ENCODE results near the gene TTL. TPM values are rescaled to one million over a fixed set of nuclear protein-coding genes. Genes with fewer than 3 reads are reported as not detected.
A peak's percentile ranks its signal among the peaks of the same experiment; 100 is the strongest.

Gene TTL
- total RNA-seq, 1 experiment from 2014 or later: 58.9 TPM

DNA sequence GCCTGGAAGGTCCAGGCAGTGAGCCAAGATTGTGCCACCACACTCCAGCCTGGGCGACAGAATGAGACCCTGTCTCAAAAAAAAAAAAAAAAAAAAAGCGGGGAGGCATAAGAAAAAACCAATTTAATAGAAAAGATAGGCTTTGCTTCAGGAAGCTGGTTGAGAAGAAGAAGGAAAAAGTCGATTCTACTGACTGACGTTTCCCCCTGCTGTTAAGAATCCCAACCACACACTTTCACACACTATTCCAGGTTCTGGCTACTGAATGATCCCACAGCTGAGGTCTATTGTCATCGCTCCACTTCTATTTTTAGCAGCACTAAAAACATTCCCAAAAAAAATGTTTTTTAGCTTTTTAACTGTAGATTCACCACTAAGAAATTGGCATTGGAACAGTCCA lies 95.8 kb downstream of the TTL start:
- H3K36me3 Mint-ChIP-seq (ENCODE audit: insufficient read depth in 1 of 3, low read depth in 3 of 3): peaks cover 18 to 43% (median 37%) of the 10 kb centered on the region in 3 experiments; a peak in 6 of 7 replicates
- Histone ChIP-seq H3K23ac (ENCODE audit: insufficient read length, low read depth, low read length) (no peak overlapping the region), H4K8ac (replicated peaks; ENCODE audit: insufficient read length, low read depth, low read length) (no peak overlapping the region), H3K4me2 (ENCODE audit: insufficient read depth, insufficient read length, low read length) (no peak overlapping the region), H3K79me1 (ENCODE audit: insufficient read depth, low read depth, low read length, poor library complexity, severe bottlenecking) (peaks cover 2% of the 10 kb centered on the region), H3K4me1 (ENCODE audit: insufficient read depth, low read length) (no peaks in the 10 kb centered on the region), H3T11ph (ENCODE audit: low read length) (no peak overlapping the region), H3K27ac (ENCODE audit: insufficient read length, low read depth, low read length) (no peak overlapping the region), H2BK20ac (ENCODE audit: low read depth, low read length, poor library complexity, severe bottlenecking) (no peak overlapping the region), H4K5ac (ENCODE audit: insufficient read length, low read depth, low read length) (no peak overlapping the region), H3K4ac (ENCODE audit: low read depth, low read length) (no peak overlapping the region), H2AK5ac (ENCODE audit: insufficient read length, low read length) (no peak overlapping the region), H3K56ac (ENCODE audit: insufficient read length, low read depth, low read length) (no peak overlapping the region), H2BK120ac (ENCODE audit: low read depth, low read length, poor library complexity, severe bottlenecking) (no peak overlapping the region), H3K27me3 (ENCODE audit: insufficient read depth, low read length) (no peaks in the 10 kb centered on the region), H3K9me3 (ENCODE audit: control insufficient read depth, low read depth, low read length) (no peaks in the 10 kb centered on the region), H3K14ac (ENCODE audit: insufficient read depth, low read length) (no peak overlapping the region), H4K20me1 (ENCODE audit: control insufficient read depth, insufficient read depth, insufficient read length) (no peaks in the 10 kb centered on the region), H2BK12ac (ENCODE audit: insufficient read length, low read depth, low read length) (no peak overlapping the region), H3K9ac (ENCODE audit: extremely low read depth, insufficient read length, low read length) (no peak overlapping the region), H4K91ac (ENCODE audit: insufficient read length, low read depth, low read length) (no peak overlapping the region), H3K18ac (ENCODE audit: insufficient read length, low read depth, low read length) (no peak overlapping the region), H3K79me2 (ENCODE audit: insufficient read depth, low read length) (no peaks in the 10 kb centered on the region), H2BK15ac (ENCODE audit: low read depth, low read length) (no peak overlapping the region), H2AFZ (ENCODE audit: low read length) (no peak overlapping the region), H3K23me2 (ENCODE audit: insufficient read length, low read depth, low read length, poor library complexity, severe bottlenecking) (no peaks in the 10 kb centered on the region), H2BK5ac (ENCODE audit: insufficient read length, low read length) (no peak overlapping the region)
- H3K9me3 Mint-ChIP-seq: no peaks in the 10 kb centered on the region
- 0 out of 7 replicates have a peak overlapping the region, but pooled peaks of 1 of the 3 experiments have one; percentile 21 for H3K27ac Mint-ChIP-seq
- no peak overlapping the region for H3K4me3 Mint-ChIP-seq
- TF ChIP-seq CTCF (conservative IDR thresholded peaks at IDR 0.05): peak; percentile 33; the same call in 1 of the 3 replicates
- no peak for DNase-seq
- H3K4me1 Mint-ChIP-seq: 0 out of 4 replicates have a peak, but pooled peaks cover 0 to 2% of the 10 kb centered on the region in 2 experiments
- no CpG with 5 or more reads among the region's 5 CpGs for WGBS (ENCODE audit: extremely low coverage, insufficient read length, low lambda C conversion rate)
- H3K27me3 Mint-ChIP-seq (ENCODE audit: low read depth): no peaks in the 10 kb centered on the region

Data from H9 (cell line).